Stimulated activated CD4-positive, alpha-beta T cell treated with anti-CD3 and anti-CD28 coated beads, Interleukin-4, amount 100 ng/mL, for 24 hours (primary cell): ENCODE results near the gene SLC7A7.
A peak's percentile ranks its signal among the peaks of the same experiment; 100 is the strongest.
"Not testable (repeated sequence)": the region's sequence is repeated elsewhere in the genome, so short reads cannot be mapped to it uniquely, and the experiment has no call there.

Source experiments
- DNase-seq: peaks from one replicate; pipeline ENCODE4 v3.0.0-alpha.2; 2020

The SLC7A7 gene

GRCh38 chr14:22814941-22815713 is at the start of gene SLC7A7:
SLC7A7 (minus strand) TSS chr14:22815435; CDS start chr14:22813398, 2,037 bp downstream.
- no peak for DNase-seq

- DNase-seq, result no peak
These were observed 49.7 kb upstream of the SLC7A7 start for GRCh38 chr14:22864979-22865378.

GRCh38 chr14:22861651-22862050 is 46.4 kb upstream of the SLC7A7 start:
- no peak for DNase-seq

GRCh38 chr14:22860377-22860776 is 45.1 kb upstream of the SLC7A7 start:
- not testable (repeated sequence) for DNase-seq

- no peak for DNase-seq
These were observed 41.2 kb upstream of the SLC7A7 start for GRCh38 chr14:22856428-22856827.

GRCh38 chr14:22854963-22855724 is 39.9 kb upstream of the SLC7A7 start:
- no peak for DNase-seq

- DNase-seq, result not testable (repeated sequence)
These were observed 39.1 kb upstream of the SLC7A7 start for GRCh38 chr14:22854296-22854695.

GRCh38 chr14:22852940-22853767 is 37.9 kb upstream of the SLC7A7 start:
- DNase-seq, result peak; percentile 93

- no peak for DNase-seq
These were observed 37.3 kb upstream of the SLC7A7 start for GRCh38 chr14:22852599-22852939.

- not testable (repeated sequence) for DNase-seq
These were observed 36.9 kb upstream of the SLC7A7 start for GRCh38 chr14:22852178-22852577.

GRCh38 chr14:22850944-22851764 is 35.9 kb upstream of the SLC7A7 start:
- no peak for DNase-seq

GRCh38 chr14:22849212-22849819 is 34.1 kb upstream of the SLC7A7 start:
- no peak for DNase-seq

- DNase-seq, result no peak
These were observed 33.3 kb upstream of the SLC7A7 start for GRCh38 chr14:22848351-22849164.

GRCh38 chr14:22847661-22848341 is 32.6 kb upstream of the SLC7A7 start:
- no peak for DNase-seq

GRCh38 chr14:22846811-22847307 is 31.6 kb upstream of the SLC7A7 start:
- no peak for DNase-seq

- DNase-seq, result no peak
These were observed 30.8 kb upstream of the SLC7A7 start for GRCh38 chr14:22845821-22846625.

GRCh38 chr14:22845103-22845394 is 29.8 kb upstream of the SLC7A7 start:
- DNase-seq, result no peak

GRCh38 chr14:22844221-22845102 is 29.2 kb upstream of the SLC7A7 start:
- DNase-seq, result no peak
